GF-D8 (cell line): ENCODE results near the gene SLC10A7.

Experiments used
- DNase-seq: peaks from one replicate; lab custom pipeline; 2025; lab: John Stamatoyannopoulos, UW

The SLC10A7 gene

GRCh38 chr4:146207410-146207809 is 314.3 kb downstream of the SLC10A7 start:
- no peak for DNase-seq
